ENCODE results near the gene MAGI2. TPM values are rescaled to one million over a fixed set of nuclear protein-coding genes. Genes with fewer than 3 reads are reported as not detected.

MAGI2 gene
- total RNA-seq, 2 experiments from 2014 or later: 0.03 to 0.17 TPM

DNA sequence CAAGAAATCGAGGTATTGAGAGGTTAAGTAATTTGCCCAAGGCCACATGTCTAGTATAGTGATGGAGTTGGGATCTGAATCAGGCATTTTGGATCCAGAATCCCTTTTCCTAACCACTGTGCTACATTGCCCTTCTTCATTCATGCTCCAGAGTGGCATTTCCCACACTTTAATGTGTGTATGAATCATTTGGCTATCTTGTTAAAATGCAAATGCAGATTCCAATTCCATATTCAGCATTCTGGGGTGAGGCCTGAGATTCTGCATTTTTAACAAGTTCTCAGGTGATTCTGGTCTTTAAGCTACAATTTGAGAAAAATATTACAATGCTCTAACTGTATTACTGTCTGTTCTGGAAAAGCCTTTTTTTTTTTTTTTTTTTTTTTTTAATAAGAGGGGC is 1023.6 kb downstream of the MAGI2 start:
- Histone ChIP-seq H3K27ac (ENCODE audit: low read depth, low read length, poor library complexity, severe bottlenecking) (no peak overlapping the region), H3K9me3 (ENCODE audit: low read length) (no peaks in the 10 kb centered on the region), H2AFZ (ENCODE audit: low read length) (no peak overlapping the region), H3K36me3 (ENCODE audit: insufficient read depth, low read length) (no peaks in the 10 kb centered on the region), H3K9me2 (ENCODE audit: insufficient read depth, low read length) (no peaks in the 10 kb centered on the region), H3K4me1 (ENCODE audit: insufficient read depth, low read length, poor library complexity, severe bottlenecking) (no peaks in the 10 kb centered on the region), H3K4me3 (ENCODE audit: low read depth, low read length, poor library complexity, severe bottlenecking) (no peak overlapping the region), H4K20me1 (ENCODE audit: insufficient read depth, low read length) (no peaks in the 10 kb centered on the region), H3K4me2 (ENCODE audit: low read length) (no peak overlapping the region), H3K79me2 (ENCODE audit: insufficient read depth, low read depth, low read length) (no peaks in the 10 kb centered on the region)
- no TSS peak for BruUV-seq (replicated peaks)
- ChIA-PET POLR2A (interaction anchor here (0.6 to 1.4 kb wide), 4 partner anchors 12 to 467 kb away, joined by 3 to 9 read pairs (median 4); no protein-coding TSS in a partner anchor), CTCF (ENCODE audit: unreplicated experiment) (no interaction called here)
- DNase-seq (ENCODE audit: low spot score): no peak
- intact Hi-C loops (cut with micrococcal nuclease; ENCODE audit: unreplicated experiment): no loop called here
- TF ChIP-seq EZH2phosphoT487 (IDR thresholded peaks at IDR 0.05; ENCODE audit: borderline replicate concordance, low read depth, low read length): no peak
- TF ChIP-seq, protein P1, sequence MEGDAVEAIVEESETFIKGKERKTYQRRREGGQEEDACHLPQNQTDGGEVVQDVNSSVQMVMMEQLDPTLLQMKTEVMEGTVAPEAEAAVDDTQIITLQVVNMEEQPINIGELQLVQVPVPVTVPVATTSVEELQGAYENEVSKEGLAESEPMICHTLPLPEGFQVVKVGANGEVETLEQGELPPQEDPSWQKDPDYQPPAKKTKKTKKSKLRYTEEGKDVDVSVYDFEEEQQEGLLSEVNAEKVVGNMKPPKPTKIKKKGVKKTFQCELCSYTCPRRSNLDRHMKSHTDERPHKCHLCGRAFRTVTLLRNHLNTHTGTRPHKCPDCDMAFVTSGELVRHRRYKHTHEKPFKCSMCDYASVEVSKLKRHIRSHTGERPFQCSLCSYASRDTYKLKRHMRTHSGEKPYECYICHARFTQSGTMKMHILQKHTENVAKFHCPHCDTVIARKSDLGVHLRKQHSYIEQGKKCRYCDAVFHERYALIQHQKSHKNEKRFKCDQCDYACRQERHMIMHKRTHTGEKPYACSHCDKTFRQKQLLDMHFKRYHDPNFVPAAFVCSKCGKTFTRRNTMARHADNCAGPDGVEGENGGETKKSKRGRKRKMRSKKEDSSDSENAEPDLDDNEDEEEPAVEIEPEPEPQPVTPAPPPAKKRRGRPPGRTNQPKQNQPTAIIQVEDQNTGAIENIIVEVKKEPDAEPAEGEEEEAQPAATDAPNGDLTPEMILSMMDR (conservative IDR thresholded peaks at IDR 0.05; ENCODE audit: low read length): no peak

GRCh38 chr7:78427209-78427608 is 1026.3 kb downstream of the MAGI2 start:
- no peaks in the 10 kb centered on the region for H3K36me3 ChIP-seq (ENCODE audit: insufficient read depth, low read length)
- DNase-seq (ENCODE audit: low spot score): no peak
- no peaks in the 10 kb centered on the region for H4K20me1 ChIP-seq (ENCODE audit: insufficient read depth, low read length)
- TF ChIP-seq, protein P1 (conservative IDR thresholded peaks at IDR 0.05; ENCODE audit: low read length): no peak
- TF ChIP-seq EZH2phosphoT487 (IDR thresholded peaks at IDR 0.05; ENCODE audit: borderline replicate concordance, low read depth, low read length): no peak
- H3K9me3 ChIP-seq (ENCODE audit: low read length): no peaks in the 10 kb centered on the region
- H3K4me3 ChIP-seq (ENCODE audit: low read depth, low read length, poor library complexity, severe bottlenecking): no peak overlapping the region
- no peaks in the 10 kb centered on the region for H3K9me2 ChIP-seq (ENCODE audit: insufficient read depth, low read length)
- intact Hi-C loops (cut with micrococcal nuclease; ENCODE audit: unreplicated experiment): no loop called here
- no peaks in the 10 kb centered on the region for H3K4me1 ChIP-seq (ENCODE audit: insufficient read depth, low read length, poor library complexity, severe bottlenecking)
- H3K27ac ChIP-seq (ENCODE audit: low read depth, low read length, poor library complexity, severe bottlenecking): no peak overlapping the region
- H3K79me2 ChIP-seq (ENCODE audit: insufficient read depth, low read depth, low read length): no peaks in the 10 kb centered on the region
- H2AFZ ChIP-seq (ENCODE audit: low read length): no peak overlapping the region
- CTCF ChIA-PET (ENCODE audit: unreplicated experiment): no interaction called here
- no peak overlapping the region for H3K4me2 ChIP-seq (ENCODE audit: low read length)
- BruUV-seq (replicated peaks): no TSS peak
- POLR2A ChIA-PET: no interaction called here

DNA sequence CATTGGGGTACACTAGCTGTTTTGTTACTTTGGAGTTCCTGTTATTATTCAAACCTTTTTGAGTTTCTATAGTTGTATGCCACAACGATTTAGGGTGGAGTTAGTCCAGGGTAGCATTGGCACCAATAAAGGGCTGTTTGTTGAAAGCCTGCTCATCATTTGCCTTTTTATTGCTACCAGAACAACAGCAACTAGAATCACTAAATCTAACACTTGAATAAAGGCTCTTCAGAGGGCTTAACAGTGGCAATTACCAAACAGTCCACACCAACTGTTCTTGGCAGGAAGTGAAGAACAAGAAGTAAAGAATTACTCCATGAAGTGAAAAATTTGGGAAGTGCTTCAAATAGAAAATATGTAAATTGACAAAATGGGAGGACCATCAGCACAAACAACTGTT is 1033.5 kb downstream of the MAGI2 start:
- Histone ChIP-seq H3K79me2 (ENCODE audit: insufficient read depth, low read depth, low read length) (no peaks in the 10 kb centered on the region), H2AFZ (ENCODE audit: low read length) (no peak overlapping the region), H3K9me3 (ENCODE audit: low read length) (no peaks in the 10 kb centered on the region), H4K20me1 (ENCODE audit: insufficient read depth, low read length) (no peaks in the 10 kb centered on the region), H3K4me1 (ENCODE audit: insufficient read depth, low read length, poor library complexity, severe bottlenecking) (no peaks in the 10 kb centered on the region), H3K4me3 (ENCODE audit: low read depth, low read length, poor library complexity, severe bottlenecking) (no peak overlapping the region), H3K36me3 (ENCODE audit: insufficient read depth, low read length) (no peaks in the 10 kb centered on the region), H3K9me2 (ENCODE audit: insufficient read depth, low read length) (no peaks in the 10 kb centered on the region), H3K4me2 (ENCODE audit: low read length) (no peak overlapping the region), H3K27ac (ENCODE audit: low read depth, low read length, poor library complexity, severe bottlenecking) (no peak overlapping the region)
- no TSS peak for BruUV-seq (replicated peaks)
- CTCF ChIA-PET (ENCODE audit: unreplicated experiment): no interaction called here
- intact Hi-C loops (cut with micrococcal nuclease; ENCODE audit: unreplicated experiment): no loop called here
- POLR2A ChIA-PET: no interaction called here
- no peak for DNase-seq (ENCODE audit: low spot score)
- no peak for TF ChIP-seq EZH2phosphoT487 (IDR thresholded peaks at IDR 0.05; ENCODE audit: borderline replicate concordance, low read depth, low read length)
- TF ChIP-seq, protein P1 (conservative IDR thresholded peaks at IDR 0.05; ENCODE audit: low read length): no peak
